Common myeloid progenitor, CD34-positive (primary cell): ENCODE data around the gene PALD1.
"Not testable (repeated sequence)": the region's sequence is repeated elsewhere in the genome, so short reads cannot be mapped to it uniquely, and the experiment has no call there.

Source experiments
- CTCF ChIA-PET: fragments of 350-600 bp; sonication (Branson Sonifier 250); formaldehyde crosslinking; loops from one replicate; lab custom pipeline; 2021; ENCODE audit warnings: antibody characterized with exemption; lab: Charles Lee
- POLR2A ChIA-PET: fragments of 350-600 bp; sonication (Branson Sonifier 250); formaldehyde crosslinking; loops from one replicate; lab custom pipeline; 2021; ENCODE audit warnings: antibody characterized with exemption; lab: Charles Lee
- DNase-seq, 3 donors: peaks; one replicate each; pipeline versions ENCODE4 v3.0.0 to v3.0.0-alpha.2; 2013
- H3K27ac ChIP-seq, 2 experiments: 1 replicate in 1 of 2; 2 replicates in 1 of 2; pipeline ENCODE4 v1.7.0; 2013; ENCODE audit warnings: inconsistent platforms in 2 of 2, low read length in 2 of 2, mild to moderate bottlenecking in 2 of 2, low read depth in 1 of 2, moderate library complexity in 1 of 2; ENCODE audit not compliant: severe bottlenecking in 2 of 2, insufficient read depth in 1 of 2, poor library complexity in 1 of 2
- H3K27me3 ChIP-seq, 5 experiments: replicated peaks in 2 of 5; 1 replicate in 3 of 5; 2 replicates in 2 of 5; pipeline versions ENCODE4 v1.6.1 to v1.7.0; 2013; ENCODE audit warnings: low read length in 4 of 5, mild to moderate bottlenecking in 2 of 5, moderate library complexity in 2 of 5, inconsistent platforms in 1 of 5; ENCODE audit not compliant: insufficient read depth in 5 of 5, control insufficient read depth in 4 of 5
- H3K36me3 ChIP-seq, 4 experiments: 1 replicate in 2 of 4; 2 replicates in 2 of 4; pipeline versions ENCODE4 v1.6.1 to v1.7.0; 2013; ENCODE audit warnings: low read length in 3 of 4, control low read depth in 1 of 4, mild to moderate bottlenecking in 1 of 4; ENCODE audit not compliant: control insufficient read depth in 4 of 4, insufficient read depth in 4 of 4
- H3K4me1 ChIP-seq, 4 experiments: 1 replicate in 3 of 4; 2 replicates in 1 of 4; pipeline versions ENCODE4 v1.6.1 to v1.7.1; 2013; ENCODE audit warnings: low read length in 3 of 4, mild to moderate bottlenecking in 3 of 4, control low read depth in 1 of 4, inconsistent platforms in 1 of 4, moderate library complexity in 1 of 4; ENCODE audit not compliant: control insufficient read depth in 4 of 4, insufficient read depth in 4 of 4; ENCODE audit errors: control extremely low read depth in 1 of 4
- H3K4me3 ChIP-seq, 7 experiments: 1 replicate in 4 of 7; 2 replicates in 3 of 7; pipeline versions ENCODE4 v1.5.1 to v1.7.0; 2013; ENCODE audit warnings: mild to moderate bottlenecking in 7 of 7, low read length in 6 of 7, moderate library complexity in 6 of 7, inconsistent platforms in 2 of 7, low read depth in 2 of 7, control low read depth in 1 of 7; ENCODE audit not compliant: insufficient read depth in 4 of 7, control insufficient read depth in 1 of 7; ENCODE audit errors: extremely low read depth in 1 of 7
- H3K9me3 ChIP-seq, 5 experiments: 1 replicate in 4 of 5; 2 replicates in 1 of 5; pipeline versions ENCODE4 v1.6.1 to v1.7.1; 2013; ENCODE audit warnings: low read length in 4 of 5, mild to moderate bottlenecking in 2 of 5, inconsistent platforms in 1 of 5, low read depth in 1 of 5, moderate library complexity in 1 of 5; ENCODE audit not compliant: control insufficient read depth in 4 of 5, insufficient read depth in 2 of 5; ENCODE audit errors: control extremely low read depth in 1 of 5
- WGBS: methylation state at CpG from one replicate; pipeline ENCODE4 v1.1.5; 2013; ENCODE audit not compliant: insufficient coverage; 5-methylcytosine and 5-hydroxymethylcytosine counted together

PALD1 gene

GRCh38 chr10:70607936-70608335 is 129.4 kb downstream of the PALD1 start:
- no peak overlapping the region for H3K4me3 ChIP-seq
- CTCF ChIA-PET, result no interaction called here
- POLR2A ChIA-PET, result no interaction called here
- H3K36me3 ChIP-seq, result no peaks in the 10 kb centered on the region
- peaks cover 0 to 13% (median 1%) of the 10 kb centered on the region in 4 experiments for H3K4me1 ChIP-seq
- H3K27me3 ChIP-seq, result no peaks in the 10 kb centered on the region
- no peaks in the 10 kb centered on the region for H3K9me3 ChIP-seq
- H3K27ac ChIP-seq, result no peak overlapping the region
- DNase-seq, result no peak
- 98% methylated on average over 4 of the region's 4 CpGs for WGBS

GRCh38 chr10:70613941-70614340 is 135.4 kb downstream of the PALD1 start:
- Histone ChIP-seq H3K4me3 (no peak overlapping the region), H3K27ac (no peak overlapping the region), H3K36me3 (no peaks in the 10 kb centered on the region), H3K4me1 (peaks cover 0 to 18% (median 5%) of the 10 kb centered on the region in 4 experiments), H3K9me3 (peaks cover 0 to 3% (median 0%) of the 10 kb centered on the region in 5 experiments), H3K27me3 (peaks cover 0 to 1% (median 0%) of the 10 kb centered on the region in 5 experiments)
- WGBS, result 100% methylated on average over 1 of the region's 2 CpGs
- DNase-seq, result no peak
- ChIA-PET CTCF (interaction anchor here (1.2 kb wide), 1 partner anchor 25 kb away, joined by 5 read pairs; no protein-coding TSS in a partner anchor), POLR2A (no interaction called here)

- DNase-seq, H3K36me3 ChIP-seq, H3K4me3 ChIP-seq, CTCF ChIA-PET, H3K27me3 ChIP-seq, H3K9me3 ChIP-seq, H3K27ac ChIP-seq, POLR2A ChIA-PET: not testable (repeated sequence)
- peaks cover 0 to 18% (median 5%) of the 10 kb centered on the region in 4 experiments for H3K4me1 ChIP-seq
- WGBS, result 95% methylated on average over 2 of the region's 3 CpGs
These were observed 135.8 kb downstream of the PALD1 start for GRCh38 chr10:70614364-70614763.

GRCh38 chr10:70615211-70615610 is 136.6 kb downstream of the PALD1 start:
- CTCF ChIA-PET, result interaction anchor here (1.0 kb wide), 1 partner anchor 54 kb away, joined by 3 read pairs; no protein-coding TSS in a partner anchor
- no CpG with 5 or more reads among the region's 2 CpGs for WGBS

GRCh38 chr10:70615784-70616522 is 137.4 kb downstream of the PALD1 start:
- peaks cover 0 to 18% (median 5%) of the 10 kb centered on the region in 4 experiments for H3K4me1 ChIP-seq
- CTCF ChIA-PET, result interaction anchor here (1.0 to 1.4 kb wide), 2 partner anchors 54 to 55 kb away, joined by 3 read pairs; no protein-coding TSS in a partner anchor
- WGBS, result 14% methylated on average over 7 of the region's 7 CpGs
- H3K4me3 ChIP-seq, result peak overlapping the region in 2 of 7 experiments; percentile 14 to 23
- no peak overlapping the region for H3K27ac ChIP-seq
- H3K27me3 ChIP-seq, result peaks cover 0 to 1% (median 0%) of the 10 kb centered on the region in 5 experiments
- H3K9me3 ChIP-seq, result peaks cover 0 to 20% (median 4%) of the 10 kb centered on the region in 5 experiments
- H3K36me3 ChIP-seq, result no peaks in the 10 kb centered on the region
- POLR2A ChIA-PET, result interaction anchor here (0.6 kb wide), 1 partner anchor 93 kb away, joined by 4 read pairs; no protein-coding TSS in a partner anchor
- peak; percentile 42 to 85 (median 74) for DNase-seq

More at GRCh38 chr10:70615211-70615610, 136.6 kb downstream of the PALD1 start:
- no peak overlapping the region for H3K27ac ChIP-seq
- peaks cover 0 to 1% (median 0%) of the 10 kb centered on the region in 5 experiments for H3K27me3 ChIP-seq
- peaks cover 0 to 12% (median 2%) of the 10 kb centered on the region in 5 experiments for H3K9me3 ChIP-seq
- H3K4me1 ChIP-seq, result peaks cover 0 to 18% (median 5%) of the 10 kb centered on the region in 4 experiments
- POLR2A ChIA-PET, result no interaction called here
- H3K36me3 ChIP-seq, result no peaks in the 10 kb centered on the region
- no peak overlapping the region for H3K4me3 ChIP-seq
- DNase-seq, result no peak

- no peak for DNase-seq
- 100% methylated on average over 1 of the region's 4 CpGs for WGBS
- peaks cover 0 to 1% (median 0%) of the 10 kb centered on the region in 5 experiments for H3K27me3 ChIP-seq
- ChIA-PET CTCF (interaction anchor here (1.0 to 1.4 kb wide), 3 partner anchors 32 to 58 kb away, joined by 3 read pairs; no protein-coding TSS in a partner anchor), POLR2A (no interaction called here)
- no peak overlapping the region for H3K4me3 ChIP-seq
- H3K4me1 ChIP-seq, result peaks cover 0 to 18% (median 5%) of the 10 kb centered on the region in 4 experiments
- no peaks in the 10 kb centered on the region for H3K36me3 ChIP-seq
- H3K27ac ChIP-seq, result no peak overlapping the region
- peaks cover 0 to 24% (median 4%) of the 10 kb centered on the region in 5 experiments for H3K9me3 ChIP-seq
These were observed 138.2 kb downstream of the PALD1 start for GRCh38 chr10:70616761-70617160.
